GM12873 (cell line): ENCODE results near the gene C11orf58.

Experiments
- TF ChIP-seq, protein P1 (sequence below): IDR thresholded peaks from 2 replicates; pipeline ENCODE4 v1.5.1; 2012; ENCODE audit warnings: low read depth, mild to moderate bottlenecking, moderate library complexity, low read length, control low read depth; ENCODE audit not compliant: insufficient read depth; ENCODE audit errors: missing control alignments

The C11orf58 gene

DNA sequence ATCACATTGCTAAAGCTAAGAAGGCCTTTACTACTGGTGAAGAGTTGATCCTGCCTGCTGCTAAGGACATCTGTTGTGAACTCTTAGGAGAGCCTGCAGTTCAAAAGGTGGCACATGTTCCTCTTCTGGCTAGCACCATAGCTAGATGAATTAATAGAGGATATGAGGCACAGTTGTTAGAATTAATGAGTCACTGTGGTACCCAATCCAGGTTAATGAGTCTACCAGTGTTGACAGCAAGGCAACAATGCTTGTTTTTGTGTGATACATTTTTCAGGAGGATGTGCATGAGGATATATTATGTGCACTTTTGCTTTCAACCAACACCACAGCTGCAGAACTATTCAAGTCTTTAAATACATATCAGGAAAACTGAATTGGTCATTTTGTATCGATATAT lies 12.0 kb downstream of the C11orf58 start:
- TF ChIP-seq, protein P1, sequence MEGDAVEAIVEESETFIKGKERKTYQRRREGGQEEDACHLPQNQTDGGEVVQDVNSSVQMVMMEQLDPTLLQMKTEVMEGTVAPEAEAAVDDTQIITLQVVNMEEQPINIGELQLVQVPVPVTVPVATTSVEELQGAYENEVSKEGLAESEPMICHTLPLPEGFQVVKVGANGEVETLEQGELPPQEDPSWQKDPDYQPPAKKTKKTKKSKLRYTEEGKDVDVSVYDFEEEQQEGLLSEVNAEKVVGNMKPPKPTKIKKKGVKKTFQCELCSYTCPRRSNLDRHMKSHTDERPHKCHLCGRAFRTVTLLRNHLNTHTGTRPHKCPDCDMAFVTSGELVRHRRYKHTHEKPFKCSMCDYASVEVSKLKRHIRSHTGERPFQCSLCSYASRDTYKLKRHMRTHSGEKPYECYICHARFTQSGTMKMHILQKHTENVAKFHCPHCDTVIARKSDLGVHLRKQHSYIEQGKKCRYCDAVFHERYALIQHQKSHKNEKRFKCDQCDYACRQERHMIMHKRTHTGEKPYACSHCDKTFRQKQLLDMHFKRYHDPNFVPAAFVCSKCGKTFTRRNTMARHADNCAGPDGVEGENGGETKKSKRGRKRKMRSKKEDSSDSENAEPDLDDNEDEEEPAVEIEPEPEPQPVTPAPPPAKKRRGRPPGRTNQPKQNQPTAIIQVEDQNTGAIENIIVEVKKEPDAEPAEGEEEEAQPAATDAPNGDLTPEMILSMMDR = no peak

DNA sequence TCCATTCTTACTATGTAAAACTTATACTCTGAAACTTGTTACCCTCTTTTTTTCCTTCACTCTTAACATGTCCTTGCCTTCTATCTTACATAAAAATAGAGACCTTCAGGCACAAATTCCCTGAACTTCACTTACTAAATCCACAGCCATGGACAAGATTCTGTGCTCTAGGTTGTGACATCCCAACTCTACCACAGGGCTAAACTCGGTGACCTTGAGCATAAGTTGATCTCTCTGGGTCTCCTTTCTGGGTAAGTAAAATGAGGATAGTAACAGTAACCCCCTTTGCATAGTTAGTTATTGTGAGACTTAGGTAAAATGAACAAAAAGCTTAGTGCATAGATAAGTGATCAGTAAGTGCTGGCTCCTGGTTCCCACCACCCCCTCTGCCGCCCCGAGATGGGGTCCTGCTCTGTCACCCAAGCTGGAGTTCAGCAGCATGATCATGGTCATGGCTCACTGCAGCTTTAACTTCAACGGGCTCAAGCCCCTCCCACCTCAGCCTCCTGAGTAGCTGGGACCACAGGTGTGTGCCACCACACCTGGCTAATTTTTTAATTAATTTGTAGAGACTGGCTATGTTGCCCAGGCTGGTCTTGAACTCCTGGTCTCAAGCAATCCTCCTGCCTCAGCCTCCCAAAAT lies 20.1 kb downstream of the C11orf58 start:
- TF ChIP-seq, protein P1 = no peak

DNA sequence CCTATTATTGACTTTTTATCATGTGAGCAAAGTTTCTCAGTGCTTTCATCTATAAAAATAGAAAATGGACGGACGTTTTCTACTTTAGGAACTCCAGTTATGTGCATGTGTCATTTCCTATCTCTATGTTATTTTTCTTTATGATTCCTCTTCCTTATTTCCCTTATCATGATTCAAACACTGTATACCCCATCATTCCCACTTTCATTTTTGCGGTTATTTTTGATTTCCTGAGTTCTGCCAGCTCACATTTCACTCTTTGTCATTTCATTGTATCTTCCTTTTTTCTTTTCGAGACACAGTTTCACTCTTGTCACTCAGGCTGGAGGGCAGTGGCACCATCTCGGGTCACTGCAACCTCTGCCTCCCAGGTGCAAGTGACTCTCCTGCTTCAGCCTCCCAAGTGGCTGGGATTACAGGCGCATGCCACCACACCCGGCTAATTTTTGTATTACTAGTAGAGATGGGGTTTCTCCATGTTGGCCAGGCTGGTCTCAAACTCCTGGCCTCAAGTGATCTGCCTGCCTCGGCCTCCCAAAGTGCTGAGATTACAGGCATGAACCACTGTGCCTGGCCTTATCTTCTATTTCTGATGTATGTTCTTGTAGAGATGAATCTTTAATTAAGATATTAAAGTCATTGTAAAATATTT lies 21.5 kb downstream of the C11orf58 start:
- TF ChIP-seq, protein P1 = no peak

DNA sequence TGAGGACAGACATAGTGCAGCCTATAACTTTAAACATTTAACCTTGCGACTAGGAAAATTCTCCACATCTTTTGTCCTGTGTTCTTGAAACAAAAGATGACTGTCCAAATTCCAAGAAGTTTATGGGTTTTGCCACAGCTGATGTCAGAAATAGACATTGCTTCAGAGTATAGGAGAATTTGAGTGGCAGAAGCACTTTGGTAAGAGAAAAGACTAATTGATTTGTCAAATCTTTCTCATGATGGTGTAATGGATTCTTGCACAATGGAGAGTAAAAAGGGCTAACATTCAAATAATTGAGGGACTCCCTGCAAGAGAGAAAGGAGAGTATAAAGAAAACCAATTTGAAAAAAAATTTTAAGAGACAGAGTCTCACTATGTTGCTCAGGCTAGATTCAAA lies 25.3 kb downstream of the C11orf58 start:
- TF ChIP-seq, protein P1 = no peak

DNA sequence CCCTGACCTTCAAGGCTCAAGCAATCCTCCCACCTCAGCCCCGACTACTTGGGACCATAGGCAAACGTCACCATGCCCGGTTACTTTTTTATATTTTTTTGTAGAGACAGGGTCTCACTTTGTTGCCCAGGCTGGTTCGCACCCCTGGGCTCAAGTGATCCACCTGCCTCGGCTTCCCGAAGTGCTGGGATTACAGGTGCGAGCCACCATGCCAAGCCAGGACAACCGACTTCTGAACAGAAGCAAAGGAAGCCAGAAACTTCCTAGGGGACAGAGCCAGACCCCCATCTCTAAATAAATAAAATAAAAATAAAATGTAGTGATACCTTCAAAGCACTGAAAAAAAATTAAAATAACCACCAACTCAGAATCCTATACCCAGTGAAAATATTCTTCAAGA lies 26.4 kb downstream of the C11orf58 start:
- TF ChIP-seq, protein P1 = no peak

DNA sequence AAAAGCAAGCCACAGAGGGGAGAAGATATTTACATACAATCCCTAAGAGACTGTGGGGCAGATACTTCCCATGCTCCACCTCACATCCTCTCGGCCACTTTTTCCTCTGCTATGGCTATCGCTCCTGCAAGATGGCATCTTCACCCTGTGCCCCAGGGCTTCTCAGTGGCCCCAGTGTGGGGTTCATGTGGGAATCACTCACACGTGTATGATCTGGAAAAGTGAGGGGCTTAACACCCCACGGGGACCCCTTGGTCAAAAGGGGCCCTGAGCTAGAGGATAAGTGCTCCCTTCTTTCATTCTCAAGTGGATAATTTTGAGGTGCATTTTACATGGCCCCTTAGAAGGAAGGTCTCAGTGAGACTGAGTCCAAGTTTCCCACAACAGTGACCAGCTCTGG lies 28.7 kb downstream of the C11orf58 start:
- TF ChIP-seq, protein P1 = no peak

DNA sequence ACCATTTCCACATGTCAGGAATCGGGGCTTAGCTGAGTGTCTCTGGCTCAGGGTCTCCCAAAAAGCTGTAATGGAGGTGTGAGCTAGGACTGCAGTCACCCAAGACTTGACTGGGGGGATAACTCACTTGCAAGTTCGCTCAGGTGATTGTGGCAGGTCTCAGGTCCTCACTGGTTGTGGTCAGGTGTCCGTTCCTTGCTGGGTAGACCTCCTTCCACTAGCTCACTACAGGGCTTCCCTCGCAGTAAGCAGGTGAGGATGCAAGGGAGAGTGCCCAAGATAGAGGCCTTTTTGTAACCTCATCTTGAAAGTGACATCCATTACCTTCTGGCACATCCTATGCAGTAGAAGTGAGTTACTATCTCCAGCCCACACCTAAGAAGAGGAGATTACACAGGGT lies 29.5 kb downstream of the C11orf58 start:
- TF ChIP-seq, protein P1 = no peak
